ENCODE measurements around the gene SEPTIN8.
A peak's percentile ranks its signal among the peaks of the same experiment; 100 is the strongest.

SEPTIN8 gene

GRCh38 chr5:132812781-132813598 lies 36.0 kb upstream of the SEPTIN8 start, which contains the start of gene SOWAHA:
TSS of gene SOWAHA (plus strand) at chr5:132813302. CDS start at chr5:132813622, 320 bp downstream.
- H3K9me3 ChIP-seq (ENCODE audit: control extremely low read depth in 1 of 5, control insufficient read depth in 4 of 5, insufficient read depth in 2 of 5, low read depth in 1 of 5, low read length in 4 of 5): peaks cover 0 to 7% (median 4%) of the 10 kb centered on the region in 5 experiments
- ChIA-PET CTCF (interaction anchor here (1.1 to 2.3 kb wide), 4 partner anchors 16 to 66 kb away, joined by 3 to 6 read pairs (median 4); partner anchors contain the start of gene CCNI2), POLR2A (no interaction called here)
- H3K27ac ChIP-seq (ENCODE audit: insufficient read depth in 1 of 2, low read depth in 1 of 2, low read length in 2 of 2, poor library complexity in 1 of 2, severe bottlenecking in 2 of 2): no peak within 1 kb of the TSS
- H3K4me1 ChIP-seq (ENCODE audit: control extremely low read depth in 1 of 4, control insufficient read depth in 4 of 4, insufficient read depth in 4 of 4, low read length in 3 of 4): peaks cover 0 to 15% (median 9%) of the 10 kb centered on the region in 4 experiments
- WGBS (ENCODE audit: insufficient coverage): 2% methylated on average over 46 of the region's 68 CpGs
- DNase-seq: peak in 2 of 3 donors; percentile 34 to 36
- H3K36me3 ChIP-seq (ENCODE audit: control insufficient read depth in 4 of 4, insufficient read depth in 4 of 4, low read length in 3 of 4): no peaks in the 10 kb centered on the region
- peaks cover 11 to 72% (median 19%) of the 10 kb centered on the region in 5 experiments for H3K27me3 ChIP-seq (replicated peaks in 2 of 5; ENCODE audit: control insufficient read depth in 4 of 5, insufficient read depth in 5 of 5, low read length in 4 of 5)
- H3K4me3 ChIP-seq (ENCODE audit: control insufficient read depth in 1 of 7, extremely low read depth in 1 of 7, insufficient read depth in 4 of 7, low read depth in 2 of 7, low read length in 6 of 7): peak within 1 kb of the TSS; percentile 1 to 59 (median 27)

GRCh38 chr5:132812123-132812765 lies 35.2 kb upstream of the SEPTIN8 start:
- Histone ChIP-seq H3K27ac (ENCODE audit: insufficient read depth in 1 of 2, low read depth in 1 of 2, low read length in 2 of 2, poor library complexity in 1 of 2, severe bottlenecking in 2 of 2) (no peak overlapping the region), H3K4me1 (ENCODE audit: control extremely low read depth in 1 of 4, control insufficient read depth in 4 of 4, insufficient read depth in 4 of 4, low read length in 3 of 4) (peaks cover 0 to 15% (median 10%) of the 10 kb centered on the region in 4 experiments), H3K4me3 (ENCODE audit: control insufficient read depth in 1 of 7, extremely low read depth in 1 of 7, insufficient read depth in 4 of 7, low read depth in 2 of 7, low read length in 6 of 7) (no peak overlapping the region), H3K27me3 (replicated peaks in 2 of 5; ENCODE audit: control insufficient read depth in 4 of 5, insufficient read depth in 5 of 5, low read length in 4 of 5) (peaks cover 11 to 72% (median 19%) of the 10 kb centered on the region in 5 experiments), H3K9me3 (ENCODE audit: control extremely low read depth in 1 of 5, control insufficient read depth in 4 of 5, insufficient read depth in 2 of 5, low read depth in 1 of 5, low read length in 4 of 5) (peaks cover 0 to 7% (median 4%) of the 10 kb centered on the region in 5 experiments), H3K36me3 (ENCODE audit: control insufficient read depth in 4 of 4, insufficient read depth in 4 of 4, low read length in 3 of 4) (no peaks in the 10 kb centered on the region)
- 45% methylated on average over 9 of the region's 18 CpGs for WGBS (ENCODE audit: insufficient coverage)
- ChIA-PET POLR2A (no interaction called here), CTCF (interaction anchor here (1.4 kb wide), 1 partner anchor 37 kb away, joined by 5 read pairs; no protein-coding TSS in a partner anchor)
- peak in 2 of 3 donors; percentile 31 to 40 for DNase-seq

- CTCF ChIA-PET: interaction anchor here (1.1 to 5.7 kb wide), 2 partner anchors 9 to 11 kb away, joined by 3 to 43 read pairs; no protein-coding TSS in a partner anchor
- H3K27me3 ChIP-seq (replicated peaks in 2 of 5; ENCODE audit: control insufficient read depth in 4 of 5, insufficient read depth in 5 of 5, low read length in 4 of 5): peaks cover 11 to 69% (median 22%) of the 10 kb centered on the region in 5 experiments
These were observed 33.6 kb upstream of the SEPTIN8 start for GRCh38 chr5:132810605-132811004.

GRCh38 chr5:132808866-132809265 lies 31.8 kb upstream of the SEPTIN8 start:
- H3K4me3 ChIP-seq (ENCODE audit: control insufficient read depth in 1 of 7, extremely low read depth in 1 of 7, insufficient read depth in 4 of 7, low read depth in 2 of 7, low read length in 6 of 7): no peak overlapping the region
- CTCF ChIA-PET: interaction anchor here (0.9 to 5.7 kb wide), 5 partner anchors 8 to 283 kb away, joined by 3 to 43 read pairs (median 5); no protein-coding TSS in a partner anchor
- H3K4me1 ChIP-seq (ENCODE audit: control extremely low read depth in 1 of 4, control insufficient read depth in 4 of 4, insufficient read depth in 4 of 4, low read length in 3 of 4): peaks cover 0 to 14% (median 13%) of the 10 kb centered on the region in 4 experiments
- no peak overlapping the region for H3K27ac ChIP-seq (ENCODE audit: insufficient read depth in 1 of 2, low read depth in 1 of 2, low read length in 2 of 2, poor library complexity in 1 of 2, severe bottlenecking in 2 of 2)
- POLR2A ChIA-PET: interaction anchor here (0.7 kb wide), 1 partner anchor 1333 kb away, joined by 3 read pairs; no protein-coding TSS in a partner anchor
- no peak for DNase-seq
- no peaks in the 10 kb centered on the region for H3K36me3 ChIP-seq (ENCODE audit: control insufficient read depth in 4 of 4, insufficient read depth in 4 of 4, low read length in 3 of 4)
- H3K9me3 ChIP-seq (ENCODE audit: control extremely low read depth in 1 of 5, control insufficient read depth in 4 of 5, insufficient read depth in 2 of 5, low read depth in 1 of 5, low read length in 4 of 5): no peaks in the 10 kb centered on the region
- peaks cover 11 to 53% (median 17%) of the 10 kb centered on the region in 5 experiments for H3K27me3 ChIP-seq (replicated peaks in 2 of 5; ENCODE audit: control insufficient read depth in 4 of 5, insufficient read depth in 5 of 5, low read length in 4 of 5)
- 60% methylated on average over 3 of the region's 3 CpGs for WGBS (ENCODE audit: insufficient coverage)

More at GRCh38 chr5:132810605-132811004, 33.6 kb upstream of the SEPTIN8 start:
- POLR2A ChIA-PET: no interaction called here
- WGBS (ENCODE audit: insufficient coverage): 100% methylated on average over 4 of the region's 5 CpGs
- DNase-seq: no peak
- Histone ChIP-seq H3K4me3 (ENCODE audit: control insufficient read depth in 1 of 7, extremely low read depth in 1 of 7, insufficient read depth in 4 of 7, low read depth in 2 of 7, low read length in 6 of 7) (no peak overlapping the region), H3K36me3 (ENCODE audit: control insufficient read depth in 4 of 4, insufficient read depth in 4 of 4, low read length in 3 of 4) (no peaks in the 10 kb centered on the region), H3K27ac (ENCODE audit: insufficient read depth in 1 of 2, low read depth in 1 of 2, low read length in 2 of 2, poor library complexity in 1 of 2, severe bottlenecking in 2 of 2) (no peak overlapping the region), H3K9me3 (ENCODE audit: control extremely low read depth in 1 of 5, control insufficient read depth in 4 of 5, insufficient read depth in 2 of 5, low read depth in 1 of 5, low read length in 4 of 5) (peaks cover 0 to 7% (median 4%) of the 10 kb centered on the region in 5 experiments), H3K4me1 (ENCODE audit: control extremely low read depth in 1 of 4, control insufficient read depth in 4 of 4, insufficient read depth in 4 of 4, low read length in 3 of 4) (peaks cover 0 to 15% (median 14%) of the 10 kb centered on the region in 4 experiments)

GRCh38 chr5:132808448-132808847 lies 31.4 kb upstream of the SEPTIN8 start:
- 100% methylated on average over 1 of the region's 2 CpGs for WGBS (ENCODE audit: insufficient coverage)
- H3K36me3 ChIP-seq (ENCODE audit: control insufficient read depth in 4 of 4, insufficient read depth in 4 of 4, low read length in 3 of 4): no peaks in the 10 kb centered on the region
- ChIA-PET POLR2A (no interaction called here), CTCF (interaction anchor here (0.9 to 5.7 kb wide), 5 partner anchors 10 to 282 kb away, joined by 3 to 43 read pairs (median 5); no protein-coding TSS in a partner anchor)
- no peak overlapping the region for H3K4me3 ChIP-seq (ENCODE audit: control insufficient read depth in 1 of 7, extremely low read depth in 1 of 7, insufficient read depth in 4 of 7, low read depth in 2 of 7, low read length in 6 of 7)
- peaks cover 0 to 11% (median 9%) of the 10 kb centered on the region in 4 experiments for H3K4me1 ChIP-seq (ENCODE audit: control extremely low read depth in 1 of 4, control insufficient read depth in 4 of 4, insufficient read depth in 4 of 4, low read length in 3 of 4)
- peaks cover 11 to 48% (median 17%) of the 10 kb centered on the region in 5 experiments for H3K27me3 ChIP-seq (replicated peaks in 2 of 5; ENCODE audit: control insufficient read depth in 4 of 5, insufficient read depth in 5 of 5, low read length in 4 of 5)
- no peaks in the 10 kb centered on the region for H3K9me3 ChIP-seq (ENCODE audit: control extremely low read depth in 1 of 5, control insufficient read depth in 4 of 5, insufficient read depth in 2 of 5, low read depth in 1 of 5, low read length in 4 of 5)
- no peak for DNase-seq
- no peak overlapping the region for H3K27ac ChIP-seq (ENCODE audit: insufficient read depth in 1 of 2, low read depth in 1 of 2, low read length in 2 of 2, poor library complexity in 1 of 2, severe bottlenecking in 2 of 2)

GRCh38 chr5:132807163-132807838 lies 30.3 kb upstream of the SEPTIN8 start:
- Histone ChIP-seq H3K9me3 (ENCODE audit: control extremely low read depth in 1 of 5, control insufficient read depth in 4 of 5, insufficient read depth in 2 of 5, low read depth in 1 of 5, low read length in 4 of 5) (no peaks in the 10 kb centered on the region), H3K36me3 (ENCODE audit: control insufficient read depth in 4 of 4, insufficient read depth in 4 of 4, low read length in 3 of 4) (no peaks in the 10 kb centered on the region), H3K4me1 (ENCODE audit: control extremely low read depth in 1 of 4, control insufficient read depth in 4 of 4, insufficient read depth in 4 of 4, low read length in 3 of 4) (peaks cover 0 to 5% (median 2%) of the 10 kb centered on the region in 4 experiments), H3K4me3 (ENCODE audit: control insufficient read depth in 1 of 7, extremely low read depth in 1 of 7, insufficient read depth in 4 of 7, low read depth in 2 of 7, low read length in 6 of 7) (no peak overlapping the region), H3K27ac (ENCODE audit: insufficient read depth in 1 of 2, low read depth in 1 of 2, low read length in 2 of 2, poor library complexity in 1 of 2, severe bottlenecking in 2 of 2) (no peak overlapping the region), H3K27me3 (replicated peaks in 2 of 5; ENCODE audit: control insufficient read depth in 4 of 5, insufficient read depth in 5 of 5, low read length in 4 of 5) (peaks cover 6 to 39% (median 15%) of the 10 kb centered on the region in 5 experiments)
- WGBS (ENCODE audit: insufficient coverage): 49% methylated on average over 8 of the region's 12 CpGs
- POLR2A ChIA-PET: interaction anchor here (0.6 kb wide), 1 partner anchor 25 kb away, joined by 5 read pairs; no protein-coding TSS in a partner anchor
- DNase-seq: peak in 2 of 3 donors; percentile 43 to 52
- CTCF ChIA-PET: interaction anchor here (0.8 to 5.7 kb wide), 13 partner anchors 8 to 56 kb away, joined by 3 to 43 read pairs (median 4); no protein-coding TSS in a partner anchor
